ENCODE measurements around the gene HMX1.

The HMX1 gene

DNA sequence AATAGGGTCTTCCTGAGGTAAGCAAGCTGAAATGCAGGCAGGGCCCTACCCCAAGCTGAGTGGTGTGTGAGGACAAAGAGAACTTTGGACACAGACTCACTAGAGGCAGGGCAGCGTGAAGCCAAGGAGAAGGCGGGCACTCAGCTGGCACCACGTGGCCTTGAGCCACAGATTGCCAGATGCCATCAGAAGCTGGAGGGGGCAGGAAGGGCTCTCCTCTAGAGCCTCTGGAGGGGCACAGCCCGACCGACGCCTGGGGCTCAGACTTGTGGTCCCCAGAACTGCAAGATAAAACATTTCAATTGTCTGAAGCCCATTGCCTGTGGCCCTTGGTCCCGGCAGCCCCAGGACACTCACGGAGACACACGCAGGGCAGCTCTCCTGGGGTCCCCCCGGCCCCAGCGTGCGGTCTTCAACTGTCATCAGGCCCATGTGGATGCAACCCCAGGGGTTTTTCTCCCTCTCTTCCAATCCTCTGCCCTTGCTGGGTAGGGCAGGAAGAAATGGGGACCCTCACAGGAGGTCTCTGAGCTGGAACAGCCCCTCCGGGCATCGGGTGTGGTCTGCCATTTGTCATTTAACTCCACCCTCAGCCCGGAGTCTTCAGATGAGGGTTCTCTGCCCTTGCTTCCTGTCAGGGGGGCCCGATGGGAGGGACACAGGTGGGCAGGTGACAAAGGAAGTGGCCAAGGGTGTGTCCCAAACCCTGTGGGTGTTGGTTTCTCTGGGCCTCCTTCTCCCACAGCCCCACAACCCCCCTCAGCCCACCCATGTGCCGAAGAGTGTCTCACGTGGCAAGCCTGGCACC is 22.2 kb downstream of the HMX1 start:
- H3K4me3 ChIP-seq (ENCODE audit: low read depth, low read length), result no peak overlapping the region
- TF ChIP-seq POLR2A (IDR thresholded peaks at IDR 0.05; ENCODE audit: extremely low read depth, insufficient read length) (no peak), MYC (IDR thresholded peaks at IDR 0.05; ENCODE audit: low read depth, low read length) (no peak)
- TF ChIP-seq, protein P1, sequence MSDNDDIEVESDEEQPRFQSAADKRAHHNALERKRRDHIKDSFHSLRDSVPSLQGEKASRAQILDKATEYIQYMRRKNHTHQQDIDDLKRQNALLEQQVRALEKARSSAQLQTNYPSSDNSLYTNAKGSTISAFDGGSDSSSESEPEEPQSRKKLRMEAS (IDR thresholded peaks at IDR 0.05; ENCODE audit: low read depth, low read length), result no peak
- TF ChIP-seq, protein P2, sequence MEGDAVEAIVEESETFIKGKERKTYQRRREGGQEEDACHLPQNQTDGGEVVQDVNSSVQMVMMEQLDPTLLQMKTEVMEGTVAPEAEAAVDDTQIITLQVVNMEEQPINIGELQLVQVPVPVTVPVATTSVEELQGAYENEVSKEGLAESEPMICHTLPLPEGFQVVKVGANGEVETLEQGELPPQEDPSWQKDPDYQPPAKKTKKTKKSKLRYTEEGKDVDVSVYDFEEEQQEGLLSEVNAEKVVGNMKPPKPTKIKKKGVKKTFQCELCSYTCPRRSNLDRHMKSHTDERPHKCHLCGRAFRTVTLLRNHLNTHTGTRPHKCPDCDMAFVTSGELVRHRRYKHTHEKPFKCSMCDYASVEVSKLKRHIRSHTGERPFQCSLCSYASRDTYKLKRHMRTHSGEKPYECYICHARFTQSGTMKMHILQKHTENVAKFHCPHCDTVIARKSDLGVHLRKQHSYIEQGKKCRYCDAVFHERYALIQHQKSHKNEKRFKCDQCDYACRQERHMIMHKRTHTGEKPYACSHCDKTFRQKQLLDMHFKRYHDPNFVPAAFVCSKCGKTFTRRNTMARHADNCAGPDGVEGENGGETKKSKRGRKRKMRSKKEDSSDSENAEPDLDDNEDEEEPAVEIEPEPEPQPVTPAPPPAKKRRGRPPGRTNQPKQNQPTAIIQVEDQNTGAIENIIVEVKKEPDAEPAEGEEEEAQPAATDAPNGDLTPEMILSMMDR (IDR thresholded peaks at IDR 0.05; ENCODE audit: low read depth, low read length), result no peak

DNA sequence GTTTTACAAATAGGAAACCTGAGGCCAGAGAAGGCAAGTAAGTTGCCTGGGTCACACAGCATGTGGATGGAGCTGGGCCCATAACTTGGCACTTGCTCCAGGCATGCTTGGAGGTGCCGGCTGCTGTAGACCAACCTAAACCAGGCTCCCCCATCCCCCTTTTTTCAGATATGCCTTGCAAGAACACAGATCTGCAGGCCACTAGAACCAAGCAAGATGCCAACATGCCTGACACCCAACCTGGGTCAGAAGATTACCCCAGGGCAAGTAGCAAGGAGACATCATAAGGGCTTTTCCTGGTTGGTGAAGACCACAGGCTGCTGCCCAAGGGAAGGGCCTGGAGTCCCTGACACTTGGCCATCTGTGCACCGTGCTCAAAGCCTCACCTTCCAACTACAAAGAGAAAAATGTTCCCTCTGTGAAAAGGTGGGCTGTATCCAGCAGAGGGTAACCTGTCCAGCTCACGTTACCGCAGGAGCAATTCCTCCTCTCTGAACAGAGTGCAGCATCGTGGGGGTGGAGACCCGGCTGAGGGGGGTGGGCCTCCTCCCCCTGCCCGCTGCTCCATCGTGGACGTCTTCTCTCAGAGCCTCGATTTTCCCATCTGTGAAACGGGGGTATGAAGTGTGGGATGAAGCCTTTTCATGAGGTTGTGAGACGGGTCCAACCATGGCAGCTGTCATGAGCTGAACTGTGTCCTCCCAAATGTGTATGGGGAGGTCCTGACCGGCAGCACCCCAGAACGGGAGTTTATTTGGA is 23.0 kb downstream of the HMX1 start:
- H3K4me3 ChIP-seq (ENCODE audit: low read depth, low read length), result no peak overlapping the region
- DNase-seq (ENCODE audit: low read depth), result no peak
- TF ChIP-seq, protein P2 (IDR thresholded peaks at IDR 0.05; ENCODE audit: low read depth, low read length), result no peak
- TF ChIP-seq POLR2A (IDR thresholded peaks at IDR 0.05; ENCODE audit: extremely low read depth, insufficient read length) (no peak), MYC (IDR thresholded peaks at IDR 0.05; ENCODE audit: low read depth, low read length) (no peak)
- TF ChIP-seq, protein P1 (IDR thresholded peaks at IDR 0.05; ENCODE audit: low read depth, low read length), result no peak

More for the DNA sequence above, 22.2 kb downstream of the HMX1 start:
- DNase-seq (ENCODE audit: low read depth), result no peak

DNA sequence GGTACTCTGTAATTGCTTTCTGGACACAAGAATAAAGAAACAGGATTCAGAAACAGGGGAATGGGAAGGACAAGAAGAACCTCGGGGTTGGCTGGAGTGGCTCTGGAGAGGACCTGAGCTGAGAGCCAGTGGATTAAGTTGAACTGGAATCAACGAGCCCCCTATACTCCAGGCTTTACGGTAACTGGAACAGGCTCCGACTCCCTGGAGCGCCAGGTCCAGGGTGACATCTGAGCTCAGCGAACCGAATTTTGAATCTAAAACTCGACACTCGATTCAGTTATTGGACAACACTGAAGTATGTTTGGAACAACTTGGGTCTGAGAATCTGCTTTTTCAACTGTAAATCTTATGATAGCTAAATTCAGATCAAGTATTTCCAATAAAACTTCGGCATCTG is 23.9 kb downstream of the HMX1 start:
- H3K4me3 ChIP-seq (ENCODE audit: low read depth, low read length), result no peak overlapping the region

DNA sequence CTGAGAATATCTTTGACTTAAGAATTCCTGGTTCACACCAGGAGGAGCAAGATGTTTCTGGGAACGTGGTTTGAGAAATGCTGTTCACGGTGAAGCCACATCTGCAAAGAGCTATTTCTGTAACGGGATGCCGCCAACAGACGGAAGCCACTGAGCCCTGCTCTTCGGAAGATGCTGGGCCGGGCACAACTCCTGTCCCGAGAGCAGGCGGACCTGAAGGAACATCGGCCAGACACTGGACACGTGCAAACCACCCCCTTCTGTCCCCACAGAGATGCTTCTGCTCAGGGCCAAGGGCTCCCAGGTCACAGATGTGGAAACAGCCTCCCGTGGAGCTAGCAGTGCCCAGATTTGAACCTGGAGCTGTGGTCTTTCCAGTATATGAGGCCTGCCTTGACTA is 24.3 kb downstream of the HMX1 start:
- TF ChIP-seq MYC (IDR thresholded peaks at IDR 0.05; ENCODE audit: low read depth, low read length), result no peak
- TF ChIP-seq, protein P1 (IDR thresholded peaks at IDR 0.05; ENCODE audit: low read depth, low read length), result no peak
- H3K4me3 ChIP-seq (ENCODE audit: low read depth, low read length), result no peak overlapping the region
- DNase-seq (ENCODE audit: low read depth), result no peak

More for the DNA sequence above, 23.9 kb downstream of the HMX1 start:
- DNase-seq (ENCODE audit: low read depth), result no peak
- TF ChIP-seq, protein P2 (IDR thresholded peaks at IDR 0.05; ENCODE audit: low read depth, low read length), result no peak
- TF ChIP-seq POLR2A (IDR thresholded peaks at IDR 0.05; ENCODE audit: extremely low read depth, insufficient read length) (no peak), MYC (IDR thresholded peaks at IDR 0.05; ENCODE audit: low read depth, low read length) (no peak)
- TF ChIP-seq, protein P1 (IDR thresholded peaks at IDR 0.05; ENCODE audit: low read depth, low read length), result no peak

DNA sequence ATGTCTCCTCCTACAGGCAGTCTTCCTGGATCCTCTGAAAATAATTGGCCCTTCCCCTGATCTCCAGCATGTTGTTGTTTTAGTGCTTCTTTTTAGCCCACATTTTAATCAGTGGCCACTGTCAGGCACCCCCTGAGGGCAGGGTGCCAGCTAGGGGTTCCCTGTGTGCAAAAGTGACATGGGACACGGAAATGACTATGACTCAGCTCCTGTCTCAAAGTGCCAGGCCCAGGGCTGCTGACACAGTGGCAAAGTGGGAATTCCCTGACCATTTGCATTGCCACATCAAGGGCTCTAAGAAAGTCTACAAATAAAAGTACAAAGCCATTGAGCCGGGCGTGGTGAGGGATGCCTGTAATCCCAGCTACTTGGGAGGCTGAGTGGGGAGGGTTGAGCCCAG is 24.8 kb downstream of the HMX1 start:
- no peak overlapping the region for H3K4me3 ChIP-seq (ENCODE audit: low read depth, low read length)
- no peak for DNase-seq (ENCODE audit: low read depth)
- TF ChIP-seq, protein P1 (IDR thresholded peaks at IDR 0.05; ENCODE audit: low read depth, low read length), result no peak
- TF ChIP-seq MYC (IDR thresholded peaks at IDR 0.05; ENCODE audit: low read depth, low read length), result no peak
- TF ChIP-seq POLR2A (IDR thresholded peaks at IDR 0.05; ENCODE audit: extremely low read depth, insufficient read length), result no peak
- TF ChIP-seq, protein P2 (IDR thresholded peaks at IDR 0.05; ENCODE audit: low read depth, low read length), result no peak

Data from NB4 (cell line).